DMS153 (cell line): ENCODE results near the gene IRAK2.
"Not testable (repeated sequence)": the region's sequence is repeated elsewhere in the genome, so short reads cannot be mapped to it uniquely, and the experiment has no call there.

Experiments
- DNase-seq: peaks from one replicate; lab custom pipeline; 2025; lab: John Stamatoyannopoulos, UW

Gene IRAK2, protein sequence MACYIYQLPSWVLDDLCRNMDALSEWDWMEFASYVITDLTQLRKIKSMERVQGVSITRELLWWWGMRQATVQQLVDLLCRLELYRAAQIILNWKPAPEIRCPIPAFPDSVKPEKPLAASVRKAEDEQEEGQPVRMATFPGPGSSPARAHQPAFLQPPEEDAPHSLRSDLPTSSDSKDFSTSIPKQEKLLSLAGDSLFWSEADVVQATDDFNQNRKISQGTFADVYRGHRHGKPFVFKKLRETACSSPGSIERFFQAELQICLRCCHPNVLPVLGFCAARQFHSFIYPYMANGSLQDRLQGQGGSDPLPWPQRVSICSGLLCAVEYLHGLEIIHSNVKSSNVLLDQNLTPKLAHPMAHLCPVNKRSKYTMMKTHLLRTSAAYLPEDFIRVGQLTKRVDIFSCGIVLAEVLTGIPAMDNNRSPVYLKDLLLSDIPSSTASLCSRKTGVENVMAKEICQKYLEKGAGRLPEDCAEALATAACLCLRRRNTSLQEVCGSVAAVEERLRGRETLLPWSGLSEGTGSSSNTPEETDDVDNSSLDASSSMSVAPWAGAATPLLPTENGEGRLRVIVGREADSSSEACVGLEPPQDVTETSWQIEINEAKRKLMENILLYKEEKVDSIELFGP

GRCh38 chr3:10164546-10165393 lies at the start of gene IRAK2:
IRAK2 (plus strand) TSS chr3:10164919; CDS start chr3:10164955, 36 bp downstream.
- DNase-seq = no peak

GRCh38 chr3:10115326-10116137 lies 49.2 kb upstream of the IRAK2 start, which contains the start of gene BRK1:
BRK1 (plus strand) TSS chr3:10115675; CDS start chr3:10115702, 27 bp downstream.
- peak; percentile 59 for DNase-seq

GRCh38 chr3:10116138-10116460 lies 48.6 kb upstream of the IRAK2 start:
- DNase-seq = no peak

DNA sequence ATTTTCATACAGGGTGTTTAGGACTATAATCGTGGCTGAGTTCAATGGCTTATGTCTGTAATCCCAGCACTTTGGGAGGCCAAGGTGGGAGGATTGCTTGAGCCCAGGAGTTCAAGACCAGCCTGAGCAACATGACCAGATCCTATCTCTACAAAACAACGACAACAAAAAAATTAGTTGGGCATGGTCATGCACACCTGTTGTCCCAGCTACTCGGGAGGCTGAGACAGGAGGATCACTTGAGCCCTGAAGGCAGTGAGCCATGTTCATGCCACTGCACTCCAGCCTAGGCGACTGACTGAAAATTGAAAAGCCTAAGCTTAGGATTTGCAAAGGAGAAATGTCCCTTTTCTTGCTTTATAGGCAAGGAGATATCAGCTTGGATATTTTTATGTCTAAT lies 47.8 kb upstream of the IRAK2 start:
- no peak for DNase-seq

GRCh38 chr3:10119376-10119775 lies 45.3 kb upstream of the IRAK2 start:
- DNase-seq = no peak

GRCh38 chr3:10121064-10121463 lies 43.7 kb upstream of the IRAK2 start:
- no peak for DNase-seq

GRCh38 chr3:10122724-10123123 lies 42.0 kb upstream of the IRAK2 start:
- DNase-seq = no peak

- DNase-seq = not testable (repeated sequence)
Observed at GRCh38 chr3:10135872-10136271, 28.8 kb upstream of the IRAK2 start.

DNA sequence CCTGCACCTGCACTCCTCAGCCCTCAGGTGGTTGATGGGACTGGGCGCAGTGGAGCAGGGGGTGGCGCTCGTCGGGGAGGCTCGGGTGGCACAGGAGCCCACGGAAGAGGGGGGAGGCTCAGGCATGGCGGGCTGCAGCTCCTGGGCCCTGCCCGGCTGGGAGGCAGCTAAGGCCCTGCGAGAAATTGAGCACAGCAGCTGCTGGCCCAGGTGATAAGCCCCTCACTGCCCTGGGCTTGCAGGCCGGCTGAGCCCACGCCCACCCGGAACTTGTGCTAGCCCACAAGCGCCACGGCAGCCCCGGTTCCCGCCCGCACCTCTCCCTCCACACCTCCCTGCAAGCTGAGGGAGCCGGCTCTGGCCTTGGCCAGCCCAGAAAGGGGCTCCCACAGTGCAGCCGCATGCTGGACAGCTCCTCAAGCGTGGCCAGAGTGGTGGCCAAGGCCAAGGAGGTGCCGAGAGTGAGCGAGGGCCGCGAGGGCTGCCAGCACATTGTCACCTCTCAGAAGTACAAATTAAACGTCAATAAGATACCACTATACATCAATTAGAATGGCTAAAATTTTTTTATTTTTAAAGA lies 28.2 kb upstream of the IRAK2 start:
- no peak for DNase-seq

DNA sequence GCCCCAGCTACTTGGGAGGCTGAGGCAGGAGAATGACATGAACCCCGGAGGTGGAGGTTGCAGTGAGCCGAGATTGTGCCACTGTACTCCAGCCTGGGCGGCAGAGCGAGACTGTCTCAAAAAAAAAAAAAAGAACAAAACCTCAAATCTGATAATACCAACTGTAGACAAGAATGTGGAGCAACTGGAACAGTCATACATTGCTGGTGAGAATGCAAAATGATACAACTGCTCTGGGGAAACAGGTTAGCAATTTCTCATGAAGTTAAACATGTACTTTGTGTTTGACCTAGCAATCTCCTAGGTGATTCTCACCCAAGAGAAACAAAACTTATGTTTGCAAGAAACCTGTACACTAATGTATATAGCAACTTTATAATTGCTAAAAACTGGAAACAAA lies 27.5 kb upstream of the IRAK2 start:
- no peak for DNase-seq

DNA sequence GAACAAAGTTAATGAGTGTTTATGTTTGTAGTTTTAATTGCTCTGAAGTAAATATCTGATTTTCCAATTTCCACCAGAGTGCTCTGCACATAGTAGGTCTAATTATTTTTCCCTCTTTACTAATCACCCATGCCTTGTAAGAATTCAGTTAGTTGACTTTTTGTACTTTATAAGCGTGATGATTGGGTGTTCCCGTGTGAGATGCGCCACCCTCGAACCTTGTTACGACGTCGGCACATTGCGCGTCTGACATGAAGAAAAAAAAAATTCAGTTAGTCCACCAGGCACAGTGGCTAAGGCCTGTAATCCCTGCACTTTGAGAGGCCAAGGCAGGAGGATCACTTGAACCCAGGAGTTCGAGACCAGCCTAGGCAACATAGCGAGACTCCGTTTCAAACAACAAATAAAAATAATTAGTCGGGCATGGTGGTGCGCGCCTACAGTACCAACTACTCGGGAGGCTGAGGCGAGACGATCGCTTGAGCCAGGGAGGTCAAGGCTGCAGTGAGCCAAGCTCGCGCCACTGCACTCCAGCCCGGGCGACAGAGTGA lies 23.6 kb upstream of the IRAK2 start:
- DNase-seq = no peak

GRCh38 chr3:10142707-10143560 lies 21.8 kb upstream of the IRAK2 start:
- DNase-seq = no peak

DNA sequence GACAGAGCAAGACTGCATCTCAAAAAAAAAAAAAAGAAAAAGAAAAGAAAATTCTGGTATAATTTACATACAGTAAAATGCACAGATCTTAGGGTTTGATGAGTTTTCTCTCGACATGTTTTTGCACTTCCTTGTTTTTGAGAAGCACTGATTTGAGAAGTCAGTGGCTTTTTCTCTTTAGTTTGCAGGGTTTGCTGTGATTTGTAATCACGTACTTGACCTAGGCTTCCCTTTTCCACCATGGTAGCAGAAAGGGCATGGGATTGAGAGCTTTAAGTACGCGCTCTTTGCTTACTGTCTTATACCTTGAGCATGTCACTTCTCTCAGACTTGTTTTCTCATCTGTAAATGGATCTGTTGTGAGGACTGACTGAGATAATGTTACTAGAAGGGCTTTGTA lies 19.0 kb upstream of the IRAK2 start:
- DNase-seq = no peak

DNA sequence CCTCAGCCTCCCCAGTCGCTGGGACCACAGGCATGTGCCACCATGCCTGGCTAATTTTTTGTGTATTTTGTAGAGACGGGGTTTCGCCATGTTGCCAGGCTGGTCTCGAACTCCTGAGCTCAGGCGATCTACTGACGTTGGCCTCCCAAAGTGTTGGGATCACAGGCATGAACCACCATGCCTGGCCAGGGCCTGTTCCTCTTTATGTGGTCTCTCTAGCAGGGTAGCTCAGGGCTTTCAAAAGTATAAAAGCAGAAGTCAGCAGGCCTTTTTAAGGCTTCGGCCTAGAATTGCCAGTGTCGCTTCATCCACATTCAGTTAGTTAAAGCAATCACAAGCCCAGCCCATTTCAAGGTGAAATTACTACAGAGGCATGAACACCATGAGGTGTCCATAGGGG lies 15.5 kb upstream of the IRAK2 start:
- DNase-seq = no peak

DNA sequence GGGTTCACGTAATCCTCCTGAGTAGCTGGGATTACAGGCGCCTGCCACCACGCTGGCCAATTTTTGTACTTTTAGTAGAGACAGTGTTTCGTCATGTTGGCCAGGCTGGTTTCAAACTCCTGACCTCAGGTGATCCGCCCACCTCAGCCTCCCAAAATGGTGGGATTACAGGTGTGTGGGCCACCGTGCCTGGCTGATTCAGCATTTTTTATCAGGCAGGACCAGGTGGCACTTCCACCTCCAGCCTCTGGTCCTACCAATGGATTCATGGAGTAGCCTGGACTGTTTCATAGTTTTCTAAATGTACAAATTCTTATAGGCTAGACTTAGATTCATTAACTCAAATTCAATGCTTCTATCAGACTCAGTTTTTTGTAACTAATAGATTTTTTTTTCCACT lies 13.7 kb upstream of the IRAK2 start:
- DNase-seq = no peak

DNA sequence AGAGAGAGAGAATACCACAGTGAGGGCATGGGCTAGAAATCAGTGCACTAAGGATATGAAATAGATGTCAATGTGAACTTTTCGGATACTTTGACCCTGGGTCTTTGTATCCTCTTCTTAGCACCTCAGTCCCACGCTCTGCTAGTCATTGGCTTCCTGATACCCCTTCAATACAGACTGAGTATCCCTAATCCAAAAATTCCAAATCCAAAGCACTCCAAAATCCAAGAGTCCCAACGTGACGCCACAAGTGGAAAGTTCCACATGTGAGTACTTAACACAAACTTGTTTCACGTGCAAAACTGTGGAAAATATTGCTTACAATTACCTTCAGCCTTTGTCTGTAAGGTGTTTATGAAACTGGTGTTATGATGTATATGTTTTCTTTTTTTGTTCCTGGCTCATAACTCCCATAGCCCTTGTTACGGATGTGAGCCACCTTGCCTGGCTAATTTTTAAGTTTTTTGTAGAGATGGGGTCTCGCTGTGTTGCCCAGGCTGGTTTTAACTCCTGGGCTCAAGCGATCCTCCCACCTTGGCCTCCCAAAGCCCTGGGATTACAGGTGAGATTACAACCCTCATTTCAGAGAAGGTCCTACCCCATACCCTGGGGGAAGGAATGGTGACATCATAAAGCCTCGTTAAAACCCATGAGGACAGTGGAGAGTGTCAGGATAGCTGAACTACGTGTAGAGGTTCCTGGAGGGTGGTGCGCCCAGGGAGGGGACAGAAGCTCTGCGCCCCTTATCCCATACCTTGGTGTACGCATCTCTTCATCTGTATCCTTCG lies 10.2 kb upstream of the IRAK2 start:
- no peak for DNase-seq

- DNase-seq = no peak
Observed at GRCh38 chr3:10155123-10155472, 9.6 kb upstream of the IRAK2 start.

DNA sequence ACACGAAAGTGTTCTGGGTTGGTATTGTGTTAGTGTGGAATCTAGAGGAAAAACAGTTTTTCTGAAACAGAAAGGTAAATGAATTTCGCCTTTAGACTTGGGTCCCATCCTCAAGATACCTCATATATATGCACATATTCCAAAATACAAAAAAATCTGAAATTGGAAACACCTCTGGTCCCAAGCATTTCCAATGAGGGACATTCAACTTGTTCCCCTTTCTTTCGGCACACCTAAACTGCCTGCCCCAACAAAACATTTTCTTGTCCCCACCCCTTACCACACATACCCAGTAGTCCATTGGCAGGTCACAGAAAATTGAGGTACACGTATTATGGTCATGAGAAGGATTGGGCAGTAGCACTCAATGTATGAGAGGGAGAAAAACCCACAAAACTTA lies 9.1 kb upstream of the IRAK2 start:
- no peak for DNase-seq

DNA sequence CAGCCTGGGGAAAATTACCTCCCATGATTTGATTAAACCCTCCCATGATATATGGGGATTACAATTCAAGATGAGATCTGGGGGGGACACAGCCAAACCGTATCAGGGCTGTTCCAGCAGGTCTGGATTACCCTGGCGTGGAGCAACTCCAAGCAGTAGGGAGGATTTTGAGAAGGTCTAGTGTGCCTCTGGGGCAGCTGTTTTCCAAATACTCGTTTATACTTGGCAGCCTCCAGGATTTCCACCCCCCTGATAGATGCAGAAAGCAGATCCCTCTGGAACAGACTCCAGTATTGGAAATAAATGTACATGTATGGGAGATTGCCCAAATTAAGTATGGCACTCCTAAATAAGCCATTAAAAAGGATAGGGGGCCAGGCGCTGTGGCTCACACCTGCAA lies 7.7 kb upstream of the IRAK2 start:
- DNase-seq = no peak

- DNase-seq = not testable (repeated sequence)
Observed at GRCh38 chr3:10158555-10158954, 6.2 kb upstream of the IRAK2 start.
